Thyroid gland (tissue), 4 donors: ENCODE results near the gene TGIF1.

ENCODE experiments used
- CTCF ChIP-seq, 6 experiments: fragments of 200-600 bp in 3 of 6; fragments of 450-650 bp in 3 of 6; sonication (generic) in 3 of 6; IDR thresholded peaks; one replicate each; pipeline ENCODE4 v1.5.1; 2016 to 2019; ENCODE audit warnings: antibody characterized with exemption in 6 of 6, mild to moderate bottlenecking in 2 of 6, inconsistent platforms in 1 of 6, moderate library complexity in 1 of 6
- POLR2A ChIP-seq, 2 donors: fragments of 450-650 bp; IDR thresholded peaks; one replicate each; pipeline ENCODE4 v1.6.1; 2017; ENCODE audit warnings: antibody characterized with exemption in 2 of 2, mild to moderate bottlenecking in 2 of 2, moderate library complexity in 1 of 2

GRCh38 chr18:3427944-3428343 lies 22.0 kb upstream of the TGIF1 start:
- TF ChIP-seq CTCF (IDR thresholded peaks at IDR 0.05): no peak
- no peak for TF ChIP-seq POLR2A (IDR thresholded peaks at IDR 0.05)
